Large intestine (tissue), 1 donor: ENCODE measurements around the gene MINDY3. TPM values are rescaled to one million over a fixed set of nuclear protein-coding genes. Genes with fewer than 3 reads are reported as not detected.

Source experiments
- polyA plus RNA-seq: library from polyadenylated mRNA; unstranded; fragments of 120-200 nt; gene quantifications from one replicate; pipeline ENCODE4 v1.2.1, GENCODE V29; 2013

The MINDY3 gene
- polyA plus RNA-seq, 1 donor: 28.3 TPM

Other genes with a start within 250 kb of the MINDY3 start
- gene ITGA8, start 140.6 kb downstream of the MINDY3 start, polyA plus RNA-seq: 9.5 TPM